ENCODE measurements around the gene C9orf85.
"Not testable (repeated sequence)": the region's sequence is repeated elsewhere in the genome, so short reads cannot be mapped to it uniquely, and the experiment has no call there.

Gene C9orf85

DNA sequence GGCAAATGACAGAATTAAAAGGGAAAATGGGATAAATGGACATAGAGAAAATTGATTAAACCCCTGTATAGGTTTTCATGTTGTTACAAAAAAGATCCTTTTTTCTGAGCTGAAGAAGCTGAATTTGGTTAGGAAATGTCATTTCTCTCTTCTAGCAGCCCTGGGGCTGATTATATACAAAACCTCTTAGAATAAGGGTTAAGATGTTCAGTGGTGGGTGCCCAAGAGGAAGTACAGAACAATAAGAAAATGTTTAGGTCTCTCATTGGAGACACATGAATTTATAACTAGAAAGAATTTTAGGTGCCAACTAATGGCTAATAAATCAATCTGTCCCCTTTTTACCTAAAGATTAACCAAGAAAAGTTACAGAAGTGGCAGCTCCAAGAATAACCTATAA is 14.7 kb upstream of the C9orf85 start:
- Mint-ChIP-seq H3K27me3 (ENCODE audit: low read depth, poor library complexity) (no peaks in the 10 kb centered on the region), H3K27ac (no peak overlapping the region), H3K36me3 (ENCODE audit: low read depth) (peaks cover 80% of the 10 kb centered on the region), H3K9me3 (peaks cover 17% of the 10 kb centered on the region), H3K4me1 (peaks cover 5% of the 10 kb centered on the region), H3K4me3 (no peak overlapping the region)
- DNase-seq = no peak
- no peak for TF ChIP-seq CTCF (IDR thresholded peaks at IDR 0.05)

GRCh38 chr9:71897577-71897976 is 13.9 kb upstream of the C9orf85 start:
- Mint-ChIP-seq H3K4me3 (no peak overlapping the region), H3K36me3 (ENCODE audit: low read depth) (peaks cover 81% of the 10 kb centered on the region), H3K27ac (no peak overlapping the region), H3K4me1 (peaks cover 13% of the 10 kb centered on the region), H3K27me3 (ENCODE audit: low read depth, poor library complexity) (no peaks in the 10 kb centered on the region), H3K9me3 (peaks cover 17% of the 10 kb centered on the region)
- no peak for TF ChIP-seq CTCF (IDR thresholded peaks at IDR 0.05)
- no peak for DNase-seq

GRCh38 chr9:71898756-71899155 is 12.7 kb upstream of the C9orf85 start:
- not testable (repeated sequence) for DNase-seq; H3K4me3 Mint-ChIP-seq; H3K27me3 Mint-ChIP-seq (ENCODE audit: low read depth, poor library complexity); H3K27ac Mint-ChIP-seq
- H3K4me1 Mint-ChIP-seq = peaks cover 22% of the 10 kb centered on the region
- H3K9me3 Mint-ChIP-seq = peaks cover 12% of the 10 kb centered on the region
- H3K36me3 Mint-ChIP-seq (ENCODE audit: low read depth) = peaks cover 75% of the 10 kb centered on the region

DNA sequence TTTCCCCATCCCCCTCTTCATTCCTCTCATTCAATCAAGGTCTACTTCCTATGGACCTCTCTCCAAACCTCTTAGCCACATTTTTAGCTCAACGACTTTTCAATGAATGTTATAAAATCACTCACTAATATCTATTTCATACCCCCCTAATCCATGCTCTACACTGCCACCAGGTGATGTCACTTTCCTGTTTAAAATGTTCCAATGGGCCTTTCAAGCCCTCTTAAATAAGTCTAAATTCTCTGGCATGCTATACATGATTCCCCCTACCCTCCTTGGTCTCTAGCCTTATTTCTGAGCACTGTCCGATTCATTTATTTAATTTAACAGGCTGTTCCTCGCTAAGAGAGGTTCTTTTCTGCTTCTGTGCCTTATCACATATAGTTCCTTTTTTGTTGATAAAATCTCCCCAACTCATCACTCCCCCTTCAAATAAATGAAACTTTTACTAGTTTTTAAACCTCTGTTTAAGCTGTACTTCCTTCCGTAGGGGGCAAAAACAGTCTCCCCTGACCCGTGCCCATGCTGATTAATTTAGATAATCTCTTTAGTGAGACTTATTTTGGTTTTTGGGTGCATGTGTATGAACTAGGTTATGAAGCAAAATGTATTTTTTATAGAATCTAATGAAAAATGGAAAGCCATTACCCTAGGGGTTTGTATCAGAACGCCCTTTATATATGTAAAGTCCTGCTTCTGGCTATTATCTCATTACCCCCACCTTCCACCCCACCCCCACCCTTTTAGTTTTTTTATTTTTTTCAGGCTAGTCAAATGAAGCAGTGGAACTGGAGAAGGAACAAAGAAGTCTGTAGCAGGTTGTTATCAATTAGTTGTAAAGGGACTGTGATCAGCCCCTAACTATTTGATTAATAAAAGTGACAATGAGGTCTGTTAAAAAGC is 9.5 kb upstream of the C9orf85 start:
- H3K27me3 Mint-ChIP-seq (ENCODE audit: low read depth, poor library complexity) = no peaks in the 10 kb centered on the region
- DNase-seq = no peak
- H3K4me1 Mint-ChIP-seq = peaks cover 33% of the 10 kb centered on the region
- TF ChIP-seq CTCF (IDR thresholded peaks at IDR 0.05) = no peak
- H3K36me3 Mint-ChIP-seq (ENCODE audit: low read depth) = peaks cover 80% of the 10 kb centered on the region
- no peak overlapping the region for H3K4me3 Mint-ChIP-seq
- H3K27ac Mint-ChIP-seq = no peak overlapping the region
- peaks cover 9% of the 10 kb centered on the region for H3K9me3 Mint-ChIP-seq

- Mint-ChIP-seq H3K36me3 (ENCODE audit: low read depth) (peaks cover 71% of the 10 kb centered on the region), H3K27ac (no peak overlapping the region), H3K4me1 (peaks cover 50% of the 10 kb centered on the region), H3K4me3 (no peak overlapping the region), H3K27me3 (ENCODE audit: low read depth, poor library complexity) (no peaks in the 10 kb centered on the region), H3K9me3 (peaks cover 5% of the 10 kb centered on the region)
- DNase-seq = no peak
- TF ChIP-seq CTCF (IDR thresholded peaks at IDR 0.05) = no peak
Observed at GRCh38 chr9:71904076-71904475, 7.4 kb upstream of the C9orf85 start.

DNA sequence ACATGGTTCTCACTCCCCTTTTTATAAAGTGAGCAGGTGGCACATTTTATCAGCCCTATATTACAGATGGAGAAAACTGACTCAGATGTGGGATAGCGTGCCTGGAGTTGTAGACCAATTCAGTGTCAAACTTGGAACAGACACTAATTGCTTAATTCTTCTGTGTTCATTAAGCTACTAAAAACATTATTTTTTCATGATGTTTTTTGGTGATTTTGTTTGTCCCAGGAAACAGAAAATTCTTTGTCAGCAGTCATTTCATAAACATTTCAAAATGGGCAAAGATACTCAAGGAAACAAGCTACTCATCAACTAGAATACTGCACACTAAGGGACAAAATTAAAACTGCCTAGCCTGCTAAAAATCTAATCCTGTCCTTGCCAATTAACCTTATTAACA is 2.6 kb upstream of the C9orf85 start:
- peaks cover 58% of the 10 kb centered on the region for H3K4me1 Mint-ChIP-seq
- peaks cover 5% of the 10 kb centered on the region for H3K9me3 Mint-ChIP-seq
- H3K27ac Mint-ChIP-seq = peak overlapping the region; percentile 99
- no peak for TF ChIP-seq CTCF (IDR thresholded peaks at IDR 0.05)
- peaks cover 40% of the 10 kb centered on the region for H3K36me3 Mint-ChIP-seq (ENCODE audit: low read depth)
- H3K4me3 Mint-ChIP-seq = peak overlapping the region; percentile 100
- DNase-seq = no peak
- H3K27me3 Mint-ChIP-seq (ENCODE audit: low read depth, poor library complexity) = no peaks in the 10 kb centered on the region
